Right lobe of liver (tissue), 6 donors: ENCODE data around the gene RASL12. TPM values are rescaled to one million over a fixed set of nuclear protein-coding genes. Genes with fewer than 3 reads are reported as not detected.
A peak's percentile ranks its signal among the peaks of the same experiment; 100 is the strongest.

Source experiments
- ATAC-seq, 4 donors: fragments of 200-7000 bp; cut with Tn5 transposase; one replicate each; pipeline ENCODE4 v1.9.1; 2020; ENCODE audit warnings: mild to moderate bottlenecking in 4 of 4, moderate library complexity in 4 of 4
- DNase-seq, 3 donors: peaks; one replicate each; pipeline ENCODE4 v3.0.0-alpha.2; 2020
- H3K27ac ChIP-seq, 3 donors: fragments of 200-600 bp; one replicate each; pipeline ENCODE4 v1.8.0; 2022
- H3K27me3 ChIP-seq, 2 donors: fragments of 200-600 bp; one replicate each; pipeline ENCODE4 v1.8.0; 2022
- H3K36me3 ChIP-seq, 4 donors: fragments of 200-600 bp; sonication (generic) in 1 of 4; one replicate each; pipeline versions ENCODE4 v1.5.1 to v1.8.0; 2017 to 2022; ENCODE audit warnings: control low read depth in 1 of 4
- H3K4me1 ChIP-seq, 4 donors: fragments of 200-600 bp; sonication (generic) in 1 of 4; one replicate each; pipeline versions ENCODE4 v1.5.1 to v1.8.0; 2017 to 2022; ENCODE audit warnings: control low read depth in 1 of 4
- H3K4me3 ChIP-seq, 3 donors: fragments of 200-600 bp; one replicate each; pipeline ENCODE4 v1.8.0; 2022
- H3K9me3 ChIP-seq, 4 donors: fragments of 200-600 bp; sonication (generic) in 1 of 4; one replicate each; pipeline versions ENCODE4 v1.5.1 to v1.8.0; 2017 to 2022; ENCODE audit warnings: control low read depth in 1 of 4
- CTCF ChIP-seq, 4 donors: fragments of 200-600 bp in 3 of 4; fragments of 450-650 bp in 1 of 4; IDR thresholded peaks; one replicate each; pipeline versions ENCODE4 v1.5.1 to v1.8.0; 2016 to 2022; ENCODE audit warnings: antibody characterized with exemption in 4 of 4, mild to moderate bottlenecking in 2 of 4
- POLR2A ChIP-seq: fragments of 450-650 bp; IDR thresholded peaks from one replicate; pipeline ENCODE4 v1.6.1; 2017; ENCODE audit warnings: antibody characterized with exemption, mild to moderate bottlenecking
- WGBS: methylation state at CpG from one replicate; pipeline ENCODE4 v1.1.6; 2018; ENCODE audit warnings: low coverage, low lambda C conversion rate; ENCODE audit not compliant: insufficient coverage; ENCODE audit errors: missing lambda C conversion rate; 5-methylcytosine and 5-hydroxymethylcytosine counted together
- intact Hi-C, 2 donors: fragments of 100-400 bp; cut with DNase I; formaldehyde crosslinking; loops; one replicate each; pipeline versions ENCODE4 v1.11.2 to v1.14.1; 2022
- total RNA-seq, 6 experiments: library from RNA; depleted of rRNA in 2 of 6; stranded (reverse); fragments of >200 nt in 2 of 6; fragmentation: NEBNext Ultra II Directional in 3 of 6; extraction: Animal tissue kit (Norgen Biotek cat#: 25700) in 3 of 6; gene quantifications; one replicate each; pipeline versions ENCODE4 v1.1.0 to v1.2.4, GENCODE V29; 2016 to 2023
- donor health status: DM: no; HTN: yes; CAD: no.
- donor health status: DM: no; HTN: no; CAD: no.
- donor health status: DM: no; HTN: no; CAD: no.
- donor health status: DM: no; HTN: yes; CAD: no.
- donor health status: DM: no; HTN: yes; CAD: no.

The RASL12 gene
- total RNA-seq, 6 experiments from 2014 or later, result 0.07 to 1.5 (median 0.24) TPM

- DNase-seq (no peak), ATAC-seq (peak; percentile 36 to 59 (median 56))
- intact Hi-C loops, result loop anchor here (5.0 to 10.0 kb wide), 2 partner anchors 69 to 241 kb away; no protein-coding TSS in a partner anchor
- Histone ChIP-seq H3K27ac (peak overlapping the region; percentile 4 to 69 (median 28)), H3K9me3 (no peaks in the 10 kb centered on the region), H3K4me1 (peaks cover 0 to 17% (median 7%) of the 10 kb centered on the region in 4 donors), H3K27me3 (no peaks in the 10 kb centered on the region), H3K36me3 (no peaks in the 10 kb centered on the region), H3K4me3 (no peak overlapping the region)
- WGBS, result 4% methylated on average over 4 of the region's 4 CpGs
- peak; percentile 59 to 66 (median 62) for TF ChIP-seq CTCF (IDR thresholded peaks at IDR 0.05)
- TF ChIP-seq POLR2A, result no peak
These were observed 34.0 kb downstream of the RASL12 start for GRCh38 chr15:65033659-65034269.

GRCh38 chr15:65032801-65033537 is 34.8 kb downstream of the RASL12 start:
- intact Hi-C loops, result loop anchor here (5.0 to 10.0 kb wide), 2 partner anchors 69 to 242 kb away; no protein-coding TSS in a partner anchor
- H3K27me3 ChIP-seq, result no peaks in the 10 kb centered on the region
- TF ChIP-seq CTCF (IDR thresholded peaks at IDR 0.05) (peak; percentile 79 to 91 (median 87)), POLR2A (no peak)
- ATAC-seq, result peak; percentile 90 to 95 (median 91)
- peak overlapping the region; percentile 4 to 69 (median 28) for H3K27ac ChIP-seq
- no peaks in the 10 kb centered on the region for H3K36me3 ChIP-seq
- H3K4me3 ChIP-seq, result no peak overlapping the region
- peak; percentile 80 to 93 (median 92) for DNase-seq
- peaks cover 0 to 24% (median 10%) of the 10 kb centered on the region in 4 donors for H3K4me1 ChIP-seq
- 28% methylated on average over 5 of the region's 13 CpGs for WGBS
- H3K9me3 ChIP-seq, result no peaks in the 10 kb centered on the region

- peaks cover 0 to 12% (median 4%) of the 10 kb centered on the region in 4 donors for H3K36me3 ChIP-seq
- WGBS, result 56% methylated on average over 8 of the region's 12 CpGs
- H3K9me3 ChIP-seq, result no peaks in the 10 kb centered on the region
- DNase-seq, result no peak
- TF ChIP-seq POLR2A (no peak), CTCF (IDR thresholded peaks at IDR 0.05) (no peak)
- peak overlapping the region; percentile 75 to 96 (median 93) for H3K4me3 ChIP-seq
- H3K27ac ChIP-seq, result peak overlapping the region in 1 of 3 donors; percentile 54
- intact Hi-C loops, result loop anchor here (5.0 to 10.0 kb wide), 2 partner anchors 73 to 245 kb away; no protein-coding TSS in a partner anchor
- no peaks in the 10 kb centered on the region for H3K27me3 ChIP-seq
- ATAC-seq, result no peak
- H3K4me1 ChIP-seq, result peaks cover 0 to 26% (median 13%) of the 10 kb centered on the region in 4 donors
These were observed 38.0 kb downstream of the RASL12 start for GRCh38 chr15:65029736-65030208.

- intact Hi-C loops, result no loop called here
- ATAC-seq, result peak; percentile 77 to 82 (median 82)
- peak within 1 kb of the TSS; percentile 49 to 73 (median 54) for H3K27ac ChIP-seq
These were observed 38.7 kb downstream of the RASL12 start, which contains the start of gene MTFMT for GRCh38 chr15:65028921-65029735. Gene MTFMT (minus strand): TSS chr15:65029639. CDS start chr15:65029613, 26 bp downstream.

More at GRCh38 chr15:65028921-65029735, 38.7 kb downstream of the RASL12 start, which contains the start of gene MTFMT:
- TF ChIP-seq CTCF (IDR thresholded peaks at IDR 0.05), result no peak
- TF ChIP-seq POLR2A, result peak; percentile 91
- Histone ChIP-seq H3K9me3 (no peaks in the 10 kb centered on the region), H3K36me3 (peaks cover 0 to 16% (median 6%) of the 10 kb centered on the region in 4 donors), H3K4me1 (peaks cover 0 to 26% (median 13%) of the 10 kb centered on the region in 4 donors), H3K4me3 (peak within 1 kb of the TSS; percentile 75 to 96 (median 93)), H3K27me3 (no peaks in the 10 kb centered on the region)
- WGBS, result 0% methylated on average over 13 of the region's 73 CpGs
- peak; percentile 94 to 95 (median 94) for DNase-seq
